ENCODE measurements around the gene RGL3. TPM values are rescaled to one million over a fixed set of nuclear protein-coding genes. Genes with fewer than 3 reads are reported as not detected.
"Not testable (repeated sequence)": the region's sequence is repeated elsewhere in the genome, so short reads cannot be mapped to it uniquely, and the experiment has no call there.

Gene RGL3
- total and polyA plus RNA-seq, 10 of the 15 experiments (the other 5 are each of a cell fraction or from before 2014, with no cell fraction given), result not detected

GRCh38 chr19:11355160-11356073 lies 63.7 kb downstream of the RGL3 start, which contains the start of gene PLPPR2:
Gene PLPPR2, plus strand, starts transcription at chr19:11355432. Its CDS starts 2,242 bp downstream, at chr19:11357674.
- H3K4me3 ChIP-seq, result peak within 1 kb of the TSS; percentile 50; the same call in 1 of the 2 replicates
- no peaks in the 10 kb centered on the region for H3K36me3 ChIP-seq (ENCODE audit: control insufficient read depth in 2 of 2, insufficient read depth in 2 of 2, low read length in 1 of 2)
- H4K20me1 ChIP-seq (ENCODE audit: control insufficient read depth, insufficient read depth), result no peaks in the 10 kb centered on the region
- peak; percentile 95 for ATAC-seq
- H3K9ac ChIP-seq (ENCODE audit: control insufficient read depth, insufficient read depth, low read length), result no peak within 1 kb of the TSS
- WGBS (ENCODE audit: insufficient coverage, insufficient replicate concordance, low lambda C conversion rate, missing lambda C conversion rate), result 3% methylated on average over 33 of the region's 62 CpGs
- ChIA-PET CTCF (no interaction called here), RAD21 (ENCODE audit: unreplicated experiment) (no interaction called here), SMC1A (ENCODE audit: uncharacterized antibody, unreplicated experiment) (no interaction called here), POLR2A (no interaction called here)
- H3K27ac ChIP-seq (ENCODE audit: control insufficient read depth, insufficient read depth), result no peak within 1 kb of the TSS
- H3K4me2 ChIP-seq (ENCODE audit: control insufficient read depth, insufficient read depth), result peak within 1 kb of the TSS; percentile 54
- H2AFZ ChIP-seq (ENCODE audit: control insufficient read depth, low read depth, low read length), result no peak within 1 kb of the TSS; the same call in 1 of the 2 replicates
- peak; percentile 25 for DNase-seq (ENCODE audit: low read depth, low spot score)
- H3K9me3 ChIP-seq (replicated peaks; ENCODE audit: control insufficient read depth, insufficient read depth, low read length), result no peaks in the 10 kb centered on the region
- peak; percentile 57 for FAIRE-seq
- H3K27me3 ChIP-seq (replicated peaks in 1 of 2; ENCODE audit: control insufficient read depth in 2 of 2, insufficient read depth in 2 of 2, low read length in 1 of 2), result no peaks in the 10 kb centered on the region
- in situ Hi-C loops (cut with MboI), result no loop called here
- no TSS peak for BruUV-seq (replicated peaks)
- TF ChIP-seq NBN (IDR thresholded peaks at IDR 0.05), result peak; percentile 35; the same call in 1 of the 2 replicates
- TF ChIP-seq POU2F2 (IDR thresholded peaks at IDR 0.05; ENCODE audit: borderline replicate concordance, low read depth, low read length), result peak; percentile 79; the same call in 1 of the 3 replicates
- peak; percentile 56; the same call in 1 of the 2 replicates for TF ChIP-seq PKNOX1 (IDR thresholded peaks at IDR 0.05)
- no peak for TF ChIP-seq BCLAF1 (IDR thresholded peaks at IDR 0.05)
- peak in 1 of 2 experiments; percentile 69; a peak in 1 of 4 replicates for TF ChIP-seq SRF (IDR thresholded peaks at IDR 0.05; ENCODE audit: low read depth in 2 of 2, low read length in 2 of 2)
- no peak for TF ChIP-seq KDM1A (IDR thresholded peaks at IDR 0.05; ENCODE audit: borderline replicate concordance)
- TF ChIP-seq SP1 (IDR thresholded peaks at IDR 0.05; ENCODE audit: low read depth, low read length), result peak; percentile 10
- peak; percentile 51; the same call in 1 of the 2 replicates for TF ChIP-seq HDGF (IDR thresholded peaks at IDR 0.05)
- peak; percentile 64 for TF ChIP-seq POLR2A (IDR thresholded peaks at IDR 0.05; ENCODE audit: low read depth, low read length)
- TF ChIP-seq RUNX3 (IDR thresholded peaks at IDR 0.05; ENCODE audit: low read length), result peak; percentile 63
- H3K79me2 ChIP-seq (ENCODE audit: control insufficient read depth, insufficient read depth, low read length), result no peaks in the 10 kb centered on the region
- peaks cover 4% of the 10 kb centered on the region; the same call in 1 of the 2 replicates for H3K4me1 ChIP-seq (ENCODE audit: control insufficient read depth, insufficient read depth, low read length)
- intact Hi-C loops (cut with micrococcal nuclease; ENCODE audit: unreplicated experiment), result no loop called here

GRCh38 chr19:11354102-11354501 lies 65.0 kb downstream of the RGL3 start:
- WGBS (ENCODE audit: insufficient coverage, insufficient replicate concordance, low lambda C conversion rate, missing lambda C conversion rate), result 84% methylated on average over 4 of the region's 4 CpGs

More at GRCh38 chr19:11354102-11354501, 65.0 kb downstream of the RGL3 start:
- H2AFZ ChIP-seq (ENCODE audit: control insufficient read depth, low read depth, low read length); H3K4me3 ChIP-seq; DNase-seq (ENCODE audit: low read depth, low spot score); H3K27ac ChIP-seq (ENCODE audit: control insufficient read depth, insufficient read depth); H3K9ac ChIP-seq (ENCODE audit: control insufficient read depth, insufficient read depth, low read length); BruUV-seq (replicated peaks); H3K79me2 ChIP-seq (ENCODE audit: control insufficient read depth, insufficient read depth, low read length); FAIRE-seq; H3K9me3 ChIP-seq (replicated peaks; ENCODE audit: control insufficient read depth, insufficient read depth, low read length); H3K36me3 ChIP-seq (ENCODE audit: control insufficient read depth in 2 of 2, insufficient read depth in 2 of 2, low read length in 1 of 2); ATAC-seq; in situ Hi-C loops (cut with MboI); SMC1A ChIA-PET (ENCODE audit: uncharacterized antibody, unreplicated experiment); RAD21 ChIA-PET (ENCODE audit: unreplicated experiment); H3K4me2 ChIP-seq (ENCODE audit: control insufficient read depth, insufficient read depth); H3K27me3 ChIP-seq (replicated peaks in 1 of 2; ENCODE audit: control insufficient read depth in 2 of 2, insufficient read depth in 2 of 2, low read length in 1 of 2); H3K4me1 ChIP-seq (ENCODE audit: control insufficient read depth, insufficient read depth, low read length); H4K20me1 ChIP-seq (ENCODE audit: control insufficient read depth, insufficient read depth); CTCF ChIA-PET; intact Hi-C loops (cut with micrococcal nuclease; ENCODE audit: unreplicated experiment): not testable (repeated sequence)
- POLR2A ChIA-PET, result interaction anchor here (0.6 kb wide), 1 partner anchor 762 kb away, joined by 3 read pairs; no protein-coding TSS in a partner anchor

All from GM12878 (cell line).